HEK293 (cell line): ENCODE data around the gene MOSMO.

Experiments used
- CTCF ChIA-PET: fragments of 350-600 bp; formaldehyde crosslinking; extraction: SDS; loops from one replicate; lab custom pipeline; 2021; ENCODE audit warnings: antibody characterized with exemption; lab: Yijun Ruan, JAX
- POLR2A ChIA-PET: fragments of 300-600 bp; formaldehyde crosslinking; extraction: SDS; loops from one replicate; lab custom pipeline; 2020; ENCODE audit warnings: antibody characterized with exemption, inconsistent platforms; lab: Yijun Ruan, JAX
- H3K27ac ChIP-seq: fragments of 200-500 bp; sonication (Bioruptor generic); 2 replicates; pipeline ENCODE4 v1.5.1; 2014; ENCODE audit warnings: low read depth, low read length, control low read depth, inconsistent platforms; ENCODE audit errors: extremely low read depth
- H3K36me3 ChIP-seq, 2 experiments: fragments of 200-500 bp in 1 of 2; sonication (Bioruptor generic) in 1 of 2; 1 replicate in 1 of 2; 2 replicates in 1 of 2; pipeline ENCODE4 v1.5.1; 2014 to 2017; ENCODE audit warnings: inconsistent platforms in 2 of 2, low read length in 2 of 2; ENCODE audit not compliant: control insufficient read depth in 2 of 2, insufficient read depth in 1 of 2
- H3K4me1 ChIP-seq: fragments of 200-500 bp; sonication (Bioruptor generic); 2 replicates; pipeline ENCODE4 v1.5.1; 2014; ENCODE audit warnings: mild to moderate bottlenecking, low read length, inconsistent platforms; ENCODE audit not compliant: control insufficient read depth, insufficient read depth
- H3K4me3 ChIP-seq: 2 replicates; pipeline ENCODE4 v1.5.1; 2011; ENCODE audit warnings: low read depth, mild to moderate bottlenecking, control low read depth, low read length, moderate library complexity
- H3K9me3 ChIP-seq: fragments of 200-500 bp; sonication (Bioruptor generic); 2 replicates; pipeline ENCODE4 v1.5.1; 2014; ENCODE audit warnings: low read depth, low read length, inconsistent platforms; ENCODE audit not compliant: control insufficient read depth, insufficient read depth
- GLIS1 ChIP-seq: fragments of 450-650 bp; formaldehyde crosslinking; IDR thresholded peaks from 2 replicates; pipeline ENCODE4 v1.5.1; 2016; ENCODE audit warnings: missing biosample characterization, missing genetic modification characterization
- HOXC10 ChIP-seq: sonication (generic); formaldehyde crosslinking; IDR thresholded peaks from 2 replicates; pipeline ENCODE4 v1.8.1; 2023; ENCODE audit warnings: mild to moderate bottlenecking, missing genetic modification reagents
- KLF7 ChIP-seq: fragments of 450-650 bp; formaldehyde crosslinking; IDR thresholded peaks from 2 replicates; pipeline ENCODE4 v1.5.1; 2016; ENCODE audit warnings: missing biosample characterization, missing genetic modification characterization, borderline replicate concordance
- PRDM10 ChIP-seq: fragments of 450-650 bp; formaldehyde crosslinking; IDR thresholded peaks from 2 replicates; pipeline ENCODE4 v1.5.1; 2016; ENCODE audit warnings: missing biosample characterization, missing genetic modification characterization
- SP2 ChIP-seq: fragments of 450-650 bp; formaldehyde crosslinking; IDR thresholded peaks from 2 replicates; pipeline ENCODE4 v1.5.1; 2016; ENCODE audit warnings: missing biosample characterization, missing genetic modification characterization
- TRIM28 ChIP-seq: IDR thresholded peaks from 2 replicates; pipeline ENCODE4 v1.6.1; 2011; ENCODE audit warnings: low read length, control low read depth, borderline replicate concordance
- ZBTB20 ChIP-seq: fragments of 450-650 bp; formaldehyde crosslinking; IDR thresholded peaks from 2 replicates; pipeline ENCODE4 v1.5.1; 2016; ENCODE audit warnings: missing biosample characterization, missing genetic modification characterization
- ZFHX2 ChIP-seq: fragments of 450-650 bp; formaldehyde crosslinking; conservative IDR thresholded peaks from 2 replicates; pipeline ENCODE4 v1.5.1; 2016; ENCODE audit warnings: missing biosample characterization, missing genetic modification characterization
- ZFP69B ChIP-seq: fragments of 450-650 bp; formaldehyde crosslinking; IDR thresholded peaks from 2 replicates; pipeline ENCODE4 v1.5.1; 2016; ENCODE audit warnings: missing biosample characterization, missing genetic modification characterization
- ZNF121 ChIP-seq: fragments of 450-650 bp; formaldehyde crosslinking; IDR thresholded peaks from 2 replicates; pipeline ENCODE4 v1.5.1; 2016; ENCODE audit warnings: missing biosample characterization, missing genetic modification characterization
- ZNF292 ChIP-seq: fragments of 450-650 bp; formaldehyde crosslinking; IDR thresholded peaks from 2 replicates; pipeline ENCODE4 v1.5.1; 2016; ENCODE audit warnings: low read depth, missing biosample characterization, missing genetic modification characterization, borderline replicate concordance
- ZNF311 ChIP-seq: fragments of 450-650 bp; formaldehyde crosslinking; IDR thresholded peaks from 2 replicates; pipeline ENCODE4 v1.5.1; 2017; ENCODE audit warnings: missing biosample characterization, missing genetic modification characterization, borderline replicate concordance
- ZNF335 ChIP-seq: fragments of 450-650 bp; formaldehyde crosslinking; conservative IDR thresholded peaks from 2 replicates; pipeline ENCODE4 v1.5.1; 2016; ENCODE audit warnings: missing biosample characterization, missing genetic modification characterization
- ZNF341 ChIP-seq: fragments of 450-650 bp; formaldehyde crosslinking; IDR thresholded peaks from 2 replicates; pipeline ENCODE4; 2016; ENCODE audit warnings: low read depth, missing biosample characterization, missing genetic modification characterization
- ZNF362 ChIP-seq: fragments of 450-650 bp; formaldehyde crosslinking; IDR thresholded peaks from 2 replicates; pipeline ENCODE4 v1.5.1; 2016; ENCODE audit warnings: missing biosample characterization, missing genetic modification characterization
- ZNF521 ChIP-seq: fragments of 450-650 bp; formaldehyde crosslinking; IDR thresholded peaks from 2 replicates; pipeline ENCODE4 v1.5.1; 2017; ENCODE audit warnings: missing biosample characterization, mild to moderate bottlenecking, missing genetic modification characterization
- ZNF529 ChIP-seq: fragments of 450-650 bp; formaldehyde crosslinking; IDR thresholded peaks from 2 replicates; pipeline ENCODE4 v1.5.1; 2017; ENCODE audit warnings: missing genetic modification characterization, missing biosample characterization; ENCODE audit not compliant: insufficient replicate concordance
- ZNF561 ChIP-seq: fragments of 450-650 bp; IDR thresholded peaks from 2 replicates; pipeline ENCODE4 v1.5.1; 2018; ENCODE audit warnings: missing biosample characterization, missing genetic modification characterization, borderline replicate concordance
- ZNF600 ChIP-seq: fragments of 450-650 bp; formaldehyde crosslinking; IDR thresholded peaks from 2 replicates; pipeline ENCODE4 v1.5.1; 2016; ENCODE audit warnings: missing biosample characterization, missing genetic modification characterization
- ZNF624 ChIP-seq: fragments of 450-650 bp; formaldehyde crosslinking; IDR thresholded peaks from 2 replicates; pipeline ENCODE4 v1.5.1; 2017; ENCODE audit warnings: missing biosample characterization, missing genetic modification characterization
- ZNF629 ChIP-seq: fragments of 450-650 bp; formaldehyde crosslinking; IDR thresholded peaks from 2 replicates; pipeline ENCODE4 v1.5.1; 2017; ENCODE audit warnings: missing biosample characterization, missing genetic modification characterization
- ZNF768 ChIP-seq: fragments of 450-650 bp; formaldehyde crosslinking; IDR thresholded peaks from 2 replicates; pipeline ENCODE4 v1.5.1; 2018; ENCODE audit warnings: missing biosample characterization, mild to moderate bottlenecking, missing genetic modification characterization
- ZNF837 ChIP-seq: fragments of 450-650 bp; formaldehyde crosslinking; IDR thresholded peaks from 2 replicates; pipeline ENCODE4 v1.5.1; 2016; ENCODE audit warnings: missing biosample characterization, missing genetic modification characterization
- TF ChIP-seq, protein P1 (sequence below): fragments of 450-650 bp; formaldehyde crosslinking; IDR thresholded peaks from 2 replicates; pipeline ENCODE4 v1.5.0; 2017; ENCODE audit warnings: missing biosample characterization, missing genetic modification characterization, borderline replicate concordance
- TF ChIP-seq, protein P2 (sequence below): fragments of 450-650 bp; formaldehyde crosslinking; IDR thresholded peaks from 2 replicates; pipeline ENCODE4 v1.5.1; 2017; ENCODE audit warnings: missing biosample characterization, missing genetic modification characterization

MOSMO gene

DNA sequence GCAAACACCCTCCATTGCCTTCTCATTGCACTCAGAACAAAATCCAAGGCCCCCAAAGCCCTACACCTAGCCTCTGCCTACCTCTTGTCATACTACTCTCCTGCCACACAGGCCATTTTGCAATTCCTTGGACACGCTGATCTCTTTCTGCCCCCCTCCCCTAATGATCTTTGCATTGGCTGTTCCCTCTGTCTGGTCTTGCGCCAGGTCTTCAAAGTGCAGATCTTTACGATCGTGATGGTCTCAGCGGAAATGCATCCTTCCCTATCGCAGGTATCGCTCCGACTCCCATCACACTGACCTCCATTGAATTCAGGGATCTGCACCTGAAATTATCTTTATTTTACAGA, 777 bp upstream of the MOSMO start (continued):
- TF ChIP-seq, protein P1, sequence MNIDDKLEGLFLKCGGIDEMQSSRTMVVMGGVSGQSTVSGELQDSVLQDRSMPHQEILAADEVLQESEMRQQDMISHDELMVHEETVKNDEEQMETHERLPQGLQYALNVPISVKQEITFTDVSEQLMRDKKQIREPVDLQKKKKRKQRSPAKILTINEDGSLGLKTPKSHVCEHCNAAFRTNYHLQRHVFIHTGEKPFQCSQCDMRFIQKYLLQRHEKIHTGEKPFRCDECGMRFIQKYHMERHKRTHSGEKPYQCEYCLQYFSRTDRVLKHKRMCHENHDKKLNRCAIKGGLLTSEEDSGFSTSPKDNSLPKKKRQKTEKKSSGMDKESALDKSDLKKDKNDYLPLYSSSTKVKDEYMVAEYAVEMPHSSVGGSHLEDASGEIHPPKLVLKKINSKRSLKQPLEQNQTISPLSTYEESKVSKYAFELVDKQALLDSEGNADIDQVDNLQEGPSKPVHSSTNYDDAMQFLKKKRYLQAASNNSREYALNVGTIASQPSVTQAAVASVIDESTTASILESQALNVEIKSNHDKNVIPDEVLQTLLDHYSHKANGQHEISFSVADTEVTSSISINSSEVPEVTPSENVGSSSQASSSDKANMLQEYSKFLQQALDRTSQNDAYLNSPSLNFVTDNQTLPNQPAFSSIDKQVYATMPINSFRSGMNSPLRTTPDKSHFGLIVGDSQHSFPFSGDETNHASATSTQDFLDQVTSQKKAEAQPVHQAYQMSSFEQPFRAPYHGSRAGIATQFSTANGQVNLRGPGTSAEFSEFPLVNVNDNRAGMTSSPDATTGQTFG: no peak
- TF ChIP-seq ZNF311 (no peak), ZFP69B (tag by site-specific recombination) (no peak), SP2 (tag by site-specific recombination) (no peak), ZNF341 (tag by site-specific recombination) (peak; percentile 99), ZNF624 (tag by site-specific recombination) (no peak), ZNF121 (no peak), PRDM10 (tag by site-specific recombination) (no peak; the same call in 1 of the 2 replicates), KLF7 (no peak), ZNF768 (tag by site-specific recombination) (no peak), GLIS1 (tag by site-specific recombination) (no peak), ZNF529 (tag by site-specific recombination) (no peak), ZNF292 (no peak), ZNF629 (tag by site-specific recombination) (no peak)
- TF ChIP-seq, protein P2, sequence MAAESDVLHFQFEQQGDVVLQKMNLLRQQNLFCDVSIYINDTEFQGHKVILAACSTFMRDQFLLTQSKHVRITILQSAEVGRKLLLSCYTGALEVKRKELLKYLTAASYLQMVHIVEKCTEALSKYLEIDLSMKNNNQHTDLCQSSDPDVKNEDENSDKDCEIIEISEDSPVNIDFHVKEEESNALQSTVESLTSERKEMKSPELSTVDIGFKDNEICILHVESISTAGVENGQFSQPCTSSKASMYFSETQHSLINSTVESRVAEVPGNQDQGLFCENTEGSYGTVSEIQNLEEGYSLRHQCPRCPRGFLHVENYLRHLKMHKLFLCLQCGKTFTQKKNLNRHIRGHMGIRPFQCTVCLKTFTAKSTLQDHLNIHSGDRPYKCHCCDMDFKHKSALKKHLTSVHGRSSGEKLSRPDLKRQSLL (tag by site-specific recombination): no peak
- TF ChIP-seq, all 188 proteins: peak for 5

- H3K4me3 ChIP-seq: peak overlapping the region; percentile 97
- H3K9me3 ChIP-seq: no peaks in the 10 kb centered on the region
- CTCF ChIA-PET: interaction anchor here (0.5 to 20.3 kb wide), 7 partner anchors 8 to 282 kb away, joined by 3 to 302 read pairs (median 5); no protein-coding TSS in a partner anchor
- H3K27ac ChIP-seq: peak overlapping the region; percentile 60; the same call in 1 of the 2 replicates
- no peaks in the 10 kb centered on the region for H3K36me3 ChIP-seq
- H3K4me1 ChIP-seq: peaks cover 5% of the 10 kb centered on the region
- POLR2A ChIA-PET: interaction anchor here (0.6 to 1.4 kb wide), 13 partner anchors 8 to 389 kb away, joined by 3 to 8 read pairs (median 4); partner anchors contain the start of gene UQCRC2
- TF ChIP-seq ZNF362 (tag by site-specific recombination) (0 out of 2 replicates have a peak, but pooled peaks have one; percentile 10), ZNF521 (tag by site-specific recombination) (no peak), ZNF561 (tag by site-specific recombination) (no peak), ZNF837 (tag by site-specific recombination) (no peak), TRIM28 (no peak), ZFHX2 (peak; percentile 17; the same call in 1 of the 2 replicates), ZNF600 (peak; percentile 65), ZBTB20 (tag by site-specific recombination) (peak; percentile 67), ZNF624 (tag by site-specific recombination) (no peak), ZNF335 (tag by site-specific recombination) (peak; percentile 66), HOXC10 (no peak)
These were observed 526 bp downstream of the MOSMO start for GRCh38 chr16:22008215-22009059.
